Measurements from ENCODE around the gene ANKFY1. TPM values are rescaled to one million over a fixed set of nuclear protein-coding genes. Genes with fewer than 3 reads are reported as not detected.
"Not testable (repeated sequence)": the region's sequence is repeated elsewhere in the genome, so short reads cannot be mapped to it uniquely, and the experiment has no call there.

Gene ANKFY1
- total RNA-seq, 3 donors from 2014 or later = 33.4 to 37.1 (median 34.8) TPM

- H3K36me3 Mint-ChIP-seq (ENCODE audit: insufficient read depth) = peaks cover 13% of the 10 kb centered on the region
- no peaks in the 10 kb centered on the region for H3K27me3 Mint-ChIP-seq (ENCODE audit: low read depth)
- H3K9me3 Mint-ChIP-seq = no peaks in the 10 kb centered on the region
- DNase-seq (no peak), ATAC-seq (no peak)
- no peak overlapping the region for H3K4me3 Mint-ChIP-seq
- peaks cover 7% of the 10 kb centered on the region for H3K4me1 Mint-ChIP-seq (ENCODE audit: low read depth)
Measured at GRCh38 chr17:4219241-4219640, 44.5 kb downstream of the ANKFY1 start.

DNA sequence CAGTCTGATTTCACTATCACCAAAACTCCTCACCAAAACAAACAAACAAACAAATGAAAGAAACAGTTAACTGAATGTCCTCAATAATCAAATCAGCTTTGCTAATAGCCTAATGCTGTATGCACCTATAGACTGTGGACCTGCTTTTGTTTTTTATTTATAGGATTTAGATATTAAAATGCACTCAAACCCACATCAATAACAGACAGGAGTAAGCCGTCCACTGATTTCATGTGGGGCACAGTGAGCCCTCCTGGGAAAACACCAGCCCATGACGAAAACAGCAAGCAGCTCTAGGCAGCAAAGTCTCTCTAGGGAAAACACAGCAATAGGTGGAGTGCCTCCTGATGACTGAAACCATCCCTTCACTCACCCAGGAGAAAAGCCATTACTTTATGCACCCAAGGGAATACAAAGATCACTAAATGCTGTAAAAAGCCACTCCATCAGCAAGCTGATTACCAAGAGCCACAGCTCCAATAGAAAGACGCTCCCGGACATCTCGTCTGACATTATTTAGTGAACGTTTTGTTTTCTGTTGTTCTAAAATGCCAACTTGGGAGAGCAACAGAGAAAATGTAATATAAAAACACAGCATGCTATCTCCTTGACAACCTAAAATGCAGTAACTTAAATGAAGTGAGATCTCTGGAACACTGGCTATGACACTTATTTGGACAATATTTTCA lies 47.8 kb downstream of the ANKFY1 start:
- DNase-seq (no peak), ATAC-seq (no peak)
- H3K4me1 Mint-ChIP-seq (ENCODE audit: low read depth) = peaks cover 7% of the 10 kb centered on the region
- H3K9me3 Mint-ChIP-seq = no peaks in the 10 kb centered on the region
- no peak overlapping the region for H3K4me3 Mint-ChIP-seq
- no peaks in the 10 kb centered on the region for H3K27me3 Mint-ChIP-seq (ENCODE audit: low read depth)
- peaks cover 15% of the 10 kb centered on the region for H3K36me3 Mint-ChIP-seq (ENCODE audit: insufficient read depth)

DNA sequence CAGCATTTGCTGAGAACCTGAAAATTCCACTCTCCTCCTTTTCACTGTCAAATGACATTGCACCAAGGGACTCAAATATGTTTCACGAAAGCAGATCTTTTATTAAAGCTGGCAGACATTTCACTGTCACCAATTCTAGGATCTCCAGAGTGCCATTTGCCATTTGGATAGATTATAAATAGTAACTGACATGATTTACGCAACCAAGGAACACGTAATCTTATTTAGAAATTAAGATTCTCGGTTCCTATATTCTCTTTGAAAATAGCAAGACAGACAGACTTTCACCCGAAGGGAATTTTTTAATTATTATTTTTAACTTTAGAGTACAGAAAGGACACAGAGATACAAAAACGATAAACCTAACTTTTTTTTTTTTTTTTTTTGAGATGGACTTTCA lies 49.6 kb downstream of the ANKFY1 start:
- no peaks in the 10 kb centered on the region for H3K9me3 Mint-ChIP-seq
- no peaks in the 10 kb centered on the region for H3K27me3 Mint-ChIP-seq (ENCODE audit: low read depth)
- no peak for ATAC-seq
- no peak for DNase-seq
- no peak overlapping the region for H3K4me3 Mint-ChIP-seq
- peaks cover 7% of the 10 kb centered on the region for H3K4me1 Mint-ChIP-seq (ENCODE audit: low read depth)
- H3K36me3 Mint-ChIP-seq (ENCODE audit: insufficient read depth) = peaks cover 20% of the 10 kb centered on the region

DNA sequence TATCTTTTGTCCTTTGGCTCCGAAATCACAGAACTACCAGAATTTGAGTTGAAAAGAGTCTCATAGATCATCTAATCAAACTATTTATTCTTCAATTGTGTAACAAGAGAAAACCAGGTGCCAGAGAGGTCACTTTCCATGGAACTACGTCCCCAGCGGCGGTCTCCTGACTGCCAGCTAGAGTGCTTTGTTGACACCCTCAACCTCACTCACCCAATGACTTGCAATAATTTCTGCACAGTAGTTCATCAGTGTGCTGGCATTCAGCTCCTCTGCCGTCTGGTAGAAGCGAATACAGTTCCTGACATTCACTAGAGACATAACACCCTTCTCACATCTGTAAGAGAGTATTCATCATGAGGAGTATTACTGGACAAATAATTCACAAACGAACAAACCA lies 54.2 kb downstream of the ANKFY1 start:
- no peak for ATAC-seq
- Mint-ChIP-seq H3K4me1 (ENCODE audit: low read depth) (peaks cover 10% of the 10 kb centered on the region), H3K36me3 (ENCODE audit: insufficient read depth) (peaks cover 37% of the 10 kb centered on the region), H3K4me3 (no peak overlapping the region), H3K27me3 (ENCODE audit: low read depth) (no peaks in the 10 kb centered on the region), H3K9me3 (no peaks in the 10 kb centered on the region)
- no peak for DNase-seq

DNA sequence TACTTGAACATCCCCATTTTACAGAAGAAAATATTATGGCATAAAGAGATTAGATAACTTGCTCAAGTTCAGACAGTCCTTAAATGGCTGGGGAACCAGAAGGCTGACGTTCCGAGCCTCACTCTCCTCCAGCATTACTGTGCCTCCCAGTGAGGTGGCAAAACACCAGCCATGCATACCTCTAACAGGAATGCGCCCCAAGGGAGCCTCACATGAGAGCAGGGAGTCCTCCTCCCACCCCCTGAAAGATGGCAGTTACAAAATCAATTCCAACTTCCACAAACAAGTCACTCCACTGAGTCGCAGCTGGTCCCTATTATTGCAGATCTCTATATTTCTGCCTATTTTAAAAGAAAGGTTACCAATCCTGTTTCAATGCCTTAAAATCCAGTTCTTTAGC lies 55.5 kb downstream of the ANKFY1 start:
- DNase-seq (no peak), ATAC-seq (no peak)
- H3K36me3 Mint-ChIP-seq (ENCODE audit: insufficient read depth) = peaks cover 41% of the 10 kb centered on the region
- H3K4me1 Mint-ChIP-seq (ENCODE audit: low read depth) = peaks cover 10% of the 10 kb centered on the region
- no peaks in the 10 kb centered on the region for H3K27me3 Mint-ChIP-seq (ENCODE audit: low read depth)
- H3K4me3 Mint-ChIP-seq = no peak overlapping the region
- no peaks in the 10 kb centered on the region for H3K9me3 Mint-ChIP-seq

DNA sequence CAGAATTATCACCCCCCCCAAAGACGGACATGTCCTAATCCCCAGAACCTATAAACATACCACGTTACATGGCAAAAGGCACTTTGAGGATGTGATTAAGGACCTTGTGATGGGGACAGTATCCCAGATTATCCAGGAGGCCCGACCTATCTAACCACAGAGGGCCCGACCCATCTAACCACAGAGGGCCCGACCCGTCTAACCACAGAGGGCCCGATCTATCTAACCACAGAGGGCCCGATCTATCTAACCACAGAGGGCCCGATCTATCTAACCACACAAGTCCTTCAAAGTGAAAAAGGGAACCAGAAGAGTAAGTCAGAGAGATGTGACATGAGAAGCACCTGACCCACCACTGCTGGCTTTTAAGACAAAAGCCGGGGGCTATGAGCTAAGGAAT lies 56.8 kb downstream of the ANKFY1 start:
- H3K4me3 Mint-ChIP-seq = no peak overlapping the region
- ATAC-seq (no peak), DNase-seq (no peak)
- peaks cover 38% of the 10 kb centered on the region for H3K36me3 Mint-ChIP-seq (ENCODE audit: insufficient read depth)
- peaks cover 10% of the 10 kb centered on the region for H3K4me1 Mint-ChIP-seq (ENCODE audit: low read depth)
- H3K9me3 Mint-ChIP-seq = no peaks in the 10 kb centered on the region
- no peaks in the 10 kb centered on the region for H3K27me3 Mint-ChIP-seq (ENCODE audit: low read depth)

- Mint-ChIP-seq H3K4me1 (ENCODE audit: low read depth) (peaks cover 10% of the 10 kb centered on the region), H3K36me3 (ENCODE audit: insufficient read depth) (peaks cover 41% of the 10 kb centered on the region), H3K4me3 (no peak overlapping the region), H3K9me3 (no peaks in the 10 kb centered on the region), H3K27me3 (ENCODE audit: low read depth) (no peaks in the 10 kb centered on the region)
- DNase-seq (no peak), ATAC-seq (no peak)
Measured at GRCh38 chr17:4205917-4206316, 57.9 kb downstream of the ANKFY1 start.

DNA sequence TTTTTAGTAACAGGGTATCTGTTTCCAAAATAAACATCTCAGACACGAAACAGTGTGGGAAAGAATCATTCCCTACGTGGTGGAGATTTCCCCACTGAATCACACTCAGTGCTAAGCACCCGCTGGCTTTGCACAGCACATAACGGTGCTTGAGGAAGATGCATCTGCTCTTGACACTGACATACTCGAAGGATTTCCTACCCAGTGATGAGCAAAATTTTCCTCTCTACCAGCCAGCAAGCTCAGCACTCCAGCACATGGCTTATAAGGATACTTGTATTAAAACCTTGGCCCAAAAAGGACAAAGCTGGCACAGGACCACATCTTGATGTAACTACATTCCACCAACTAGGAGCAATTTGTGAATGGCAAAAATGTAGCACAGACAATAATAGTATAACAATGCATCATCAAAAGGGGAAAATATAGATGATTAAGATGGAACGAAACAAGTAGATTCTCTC lies 59.0 kb downstream of the ANKFY1 start:
- ATAC-seq (no peak), DNase-seq (no peak)
- peaks cover 10% of the 10 kb centered on the region for H3K4me1 Mint-ChIP-seq (ENCODE audit: low read depth)
- no peaks in the 10 kb centered on the region for H3K9me3 Mint-ChIP-seq
- H3K27me3 Mint-ChIP-seq (ENCODE audit: low read depth) = no peaks in the 10 kb centered on the region
- H3K36me3 Mint-ChIP-seq (ENCODE audit: insufficient read depth) = peaks cover 40% of the 10 kb centered on the region
- no peak overlapping the region for H3K4me3 Mint-ChIP-seq

DNA sequence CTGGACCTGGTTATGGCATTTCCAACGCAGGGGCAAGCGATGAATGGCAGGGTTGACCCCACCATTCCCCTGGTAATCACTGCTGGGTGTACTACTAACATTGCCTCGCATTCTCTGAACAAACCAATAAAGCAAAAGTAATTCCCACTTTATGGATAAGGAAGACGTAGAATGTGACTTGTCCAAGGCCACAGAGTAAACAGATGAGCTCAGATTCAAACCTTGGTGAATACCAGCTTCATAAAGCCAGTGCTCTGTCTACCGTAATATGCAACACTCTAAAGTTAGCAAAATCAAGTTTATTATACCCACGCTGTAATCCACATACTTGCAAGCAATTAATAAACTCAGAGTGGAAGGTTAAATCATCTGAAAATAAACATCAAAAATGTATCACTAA lies 59.6 kb downstream of the ANKFY1 start:
- DNase-seq (no peak), ATAC-seq (no peak)
- no peaks in the 10 kb centered on the region for H3K9me3 Mint-ChIP-seq
- no peaks in the 10 kb centered on the region for H3K27me3 Mint-ChIP-seq (ENCODE audit: low read depth)
- peaks cover 10% of the 10 kb centered on the region for H3K4me1 Mint-ChIP-seq (ENCODE audit: low read depth)
- H3K4me3 Mint-ChIP-seq = no peak overlapping the region
- H3K36me3 Mint-ChIP-seq (ENCODE audit: insufficient read depth) = peaks cover 36% of the 10 kb centered on the region

DNA sequence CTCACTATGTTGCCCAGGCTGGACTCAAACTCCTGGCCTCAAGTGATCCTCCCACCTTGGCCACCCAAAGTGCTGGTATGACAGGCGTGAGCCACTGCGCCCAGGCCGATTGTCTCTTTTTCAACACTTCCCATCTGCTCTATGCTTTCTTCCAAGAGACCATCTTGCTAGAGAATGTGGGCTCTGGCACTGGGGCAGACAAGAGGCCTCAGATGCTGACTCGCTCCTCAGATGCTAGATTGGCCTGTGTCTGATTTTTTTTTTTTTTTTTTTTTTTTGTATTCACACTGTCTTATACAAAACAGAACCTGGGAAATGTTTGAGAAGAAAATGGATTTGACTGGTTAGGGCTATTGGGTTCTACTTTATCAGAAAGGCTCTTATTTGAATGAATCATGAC lies 62.6 kb downstream of the ANKFY1 start:
- Mint-ChIP-seq H3K9me3 (no peaks in the 10 kb centered on the region), H3K27me3 (ENCODE audit: low read depth) (no peaks in the 10 kb centered on the region), H3K36me3 (ENCODE audit: insufficient read depth) (peaks cover 24% of the 10 kb centered on the region), H3K4me1 (ENCODE audit: low read depth) (peaks cover 5% of the 10 kb centered on the region), H3K4me3 (no peak overlapping the region)
- no peak for ATAC-seq
- DNase-seq = no peak

- ATAC-seq (peak in 1 of 2 donors; percentile 50), DNase-seq (no peak)
- Mint-ChIP-seq H3K9me3 (no peaks in the 10 kb centered on the region), H3K4me3 (no peak overlapping the region), H3K4me1 (ENCODE audit: low read depth) (peaks cover 2% of the 10 kb centered on the region), H3K36me3 (ENCODE audit: insufficient read depth) (peaks cover 26% of the 10 kb centered on the region), H3K27me3 (ENCODE audit: low read depth) (no peaks in the 10 kb centered on the region)
Measured at GRCh38 chr17:4199818-4200402, 63.9 kb downstream of the ANKFY1 start.

- DNase-seq (no peak), ATAC-seq (no peak)
- H3K27me3 Mint-ChIP-seq (ENCODE audit: low read depth) = no peaks in the 10 kb centered on the region
- no peak overlapping the region for H3K4me3 Mint-ChIP-seq
- peaks cover 23% of the 10 kb centered on the region for H3K36me3 Mint-ChIP-seq (ENCODE audit: insufficient read depth)
- no peaks in the 10 kb centered on the region for H3K4me1 Mint-ChIP-seq (ENCODE audit: low read depth)
- no peaks in the 10 kb centered on the region for H3K9me3 Mint-ChIP-seq
Measured at GRCh38 chr17:4198995-4199394, 64.8 kb downstream of the ANKFY1 start.

- ATAC-seq = no peak
- peaks cover 17% of the 10 kb centered on the region for H3K36me3 Mint-ChIP-seq (ENCODE audit: insufficient read depth)
- DNase-seq = no peak
- no peak overlapping the region for H3K4me3 Mint-ChIP-seq
- H3K9me3 Mint-ChIP-seq = no peaks in the 10 kb centered on the region
- no peaks in the 10 kb centered on the region for H3K27me3 Mint-ChIP-seq (ENCODE audit: low read depth)
- H3K4me1 Mint-ChIP-seq (ENCODE audit: low read depth) = no peaks in the 10 kb centered on the region
Measured at GRCh38 chr17:4195306-4195705, 68.5 kb downstream of the ANKFY1 start.

DNA sequence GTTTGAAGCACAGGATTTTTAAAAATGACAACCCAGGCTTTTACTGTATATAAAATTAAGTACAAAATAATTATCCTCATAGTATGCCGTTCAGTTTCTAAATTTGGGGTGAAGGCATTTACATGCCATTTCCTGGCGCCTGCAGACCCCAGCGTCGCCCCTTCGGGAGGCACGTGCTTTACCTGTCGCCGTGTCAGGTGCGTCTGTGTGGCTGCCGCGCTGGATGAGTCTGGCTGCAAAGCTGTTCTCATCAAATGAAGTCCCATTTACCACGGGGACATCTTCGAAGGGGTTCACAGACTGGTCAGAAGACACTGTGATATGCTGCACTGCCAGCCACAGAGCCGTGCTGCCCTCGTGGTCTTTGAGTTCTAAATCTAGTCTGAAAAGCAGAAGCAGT lies 69.0 kb downstream of the ANKFY1 start:
- ATAC-seq (no peak), DNase-seq (no peak)
- no peaks in the 10 kb centered on the region for H3K9me3 Mint-ChIP-seq
- H3K4me3 Mint-ChIP-seq = no peak overlapping the region
- H3K36me3 Mint-ChIP-seq (ENCODE audit: insufficient read depth) = peaks cover 17% of the 10 kb centered on the region
- no peaks in the 10 kb centered on the region for H3K27me3 Mint-ChIP-seq (ENCODE audit: low read depth)
- no peaks in the 10 kb centered on the region for H3K4me1 Mint-ChIP-seq (ENCODE audit: low read depth)

DNA sequence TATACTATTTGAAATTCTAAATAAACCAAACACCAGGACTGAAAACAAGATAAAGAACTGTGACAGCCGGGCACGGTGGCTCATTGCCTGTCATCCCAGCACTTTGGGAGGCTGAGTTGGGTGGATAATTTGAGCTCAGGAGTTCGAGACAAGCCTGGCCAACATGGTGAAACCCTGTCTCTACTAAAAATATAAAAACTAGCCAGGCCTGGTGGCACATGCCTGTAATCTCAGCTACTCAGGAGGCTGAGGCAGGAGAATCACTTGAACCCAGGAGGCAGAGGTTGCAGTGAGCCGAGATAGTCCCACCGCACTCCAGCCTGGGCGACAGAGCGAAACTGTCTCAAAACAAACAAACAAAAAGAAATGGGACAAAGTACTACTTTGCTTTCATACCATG lies 73.0 kb downstream of the ANKFY1 start:
- ATAC-seq; H3K27me3 Mint-ChIP-seq (ENCODE audit: low read depth); H3K9me3 Mint-ChIP-seq; H3K4me1 Mint-ChIP-seq (ENCODE audit: low read depth); DNase-seq; H3K4me3 Mint-ChIP-seq: not testable (repeated sequence)
- peaks cover 33% of the 10 kb centered on the region for H3K36me3 Mint-ChIP-seq (ENCODE audit: insufficient read depth)

Measured in activated T-cell treated with anti-CD3 and anti-CD28 coated beads, Interleukin-2, amount 50 U/mL, for 4 hours (primary cell).